Tibial artery (tissue), 4 donors: ENCODE data around the gene RHEB.

ENCODE experiments used
- DNase-seq, 2 donors: peaks; one replicate each; pipeline ENCODE4 v3.0.0-alpha.2; 2019
- H3K27ac ChIP-seq, 2 donors: fragments of 200-600 bp; sonication (generic) in 1 of 2; 1 replicate in 1 of 2; 2 replicates in 1 of 2; pipeline ENCODE4 v1.5.1; 2018 to 2019; ENCODE audit warnings: mild to moderate bottlenecking in 1 of 2
- H3K27me3 ChIP-seq, 2 donors: fragments of 200-600 bp; sonication (generic) in 1 of 2; one replicate each; pipeline versions ENCODE4 v1.5.1 to v1.6.0; 2016 to 2019
- H3K36me3 ChIP-seq, 3 donors: fragments of 200-600 bp; sonication (generic) in 2 of 3; one replicate each; pipeline ENCODE4 v1.5.1; 2016 to 2019; ENCODE audit warnings: mild to moderate bottlenecking in 2 of 3
- H3K4me1 ChIP-seq, 4 donors: fragments of 200-600 bp; sonication (generic) in 2 of 4; 1 replicate in 3 of 4; 2 replicates in 1 of 4; pipeline ENCODE4 v1.5.1; 2016 to 2019
- H3K4me3 ChIP-seq, 2 donors: fragments of 200-600 bp; sonication (generic) in 1 of 2; 1 replicate in 1 of 2; 2 replicates in 1 of 2; pipeline ENCODE4 v1.5.1; 2018 to 2019; ENCODE audit warnings: mild to moderate bottlenecking in 2 of 2
- H3K9me3 ChIP-seq, 3 donors: fragments of 200-600 bp; sonication (generic) in 1 of 3; one replicate each; pipeline ENCODE4 v1.5.1; 2016 to 2019
- intact Hi-C: fragments of 100-400 bp; cut with DNase I; formaldehyde crosslinking; loops from one replicate; pipeline ENCODE4 v1.15.0; 2023; ENCODE audit warnings: low total_unique reads
- TF ChIP-seq, protein P1 (sequence below), 2 experiments: fragments of 200-600 bp in 1 of 2; fragments of 450-650 bp in 1 of 2; IDR thresholded peaks; one replicate each; pipeline ENCODE4 v1.5.1; 2017 to 2019; ENCODE audit warnings: antibody characterized with exemption in 2 of 2, mild to moderate bottlenecking in 1 of 2, moderate library complexity in 1 of 2

RHEB gene

DNA sequence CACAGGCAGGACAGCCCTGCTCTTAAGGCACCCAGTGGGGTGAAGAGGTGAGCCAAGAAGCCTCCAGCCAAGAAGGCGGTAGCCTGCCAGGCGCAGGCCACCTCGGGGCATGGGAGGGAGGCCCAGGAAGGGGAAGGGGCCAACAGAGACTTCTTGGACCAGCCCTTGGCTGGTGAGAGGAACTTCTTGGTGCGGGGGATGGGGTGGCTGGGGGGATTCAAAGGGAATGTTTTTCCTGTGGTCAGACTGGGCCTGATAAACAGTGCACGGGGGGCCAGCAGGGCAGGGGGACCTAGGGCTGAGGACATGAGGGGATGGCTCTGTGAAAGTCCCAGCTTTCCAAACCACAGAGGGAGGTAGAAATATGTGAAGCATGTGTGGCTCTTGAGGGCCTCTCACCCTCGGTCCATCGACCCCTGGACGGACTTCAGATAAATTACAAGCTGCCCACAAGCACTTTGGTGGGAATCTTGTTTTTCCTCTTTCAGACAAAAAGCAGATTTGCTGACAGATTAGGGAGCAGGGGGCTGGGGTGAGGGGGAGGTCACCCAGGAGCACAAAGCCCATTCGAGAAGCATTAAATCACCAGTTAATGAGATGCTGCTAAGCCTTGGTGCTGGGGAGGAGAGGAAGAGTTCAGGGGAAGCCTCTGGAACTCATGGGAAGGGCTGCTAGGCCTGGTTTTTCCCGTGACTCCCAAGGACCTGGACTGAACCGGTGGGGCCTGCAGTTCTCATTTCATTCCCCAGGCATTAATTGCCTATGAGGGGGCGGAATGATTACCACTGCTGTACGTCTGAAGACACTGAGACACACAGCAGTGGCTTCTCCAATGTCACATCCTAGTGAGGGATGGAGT lies 91.1 kb downstream of the RHEB start:
- no peaks in the 10 kb centered on the region for H3K27me3 ChIP-seq
- intact Hi-C loops, result no loop called here
- H3K9me3 ChIP-seq, result no peaks in the 10 kb centered on the region
- H3K4me3 ChIP-seq, result no peak overlapping the region
- H3K36me3 ChIP-seq, result no peaks in the 10 kb centered on the region
- DNase-seq, result peak in 1 of 2 donors; percentile 64
- H3K27ac ChIP-seq, result peak overlapping the region; percentile 82 to 86
- H3K4me1 ChIP-seq, result peaks cover 0 to 54% (median 48%) of the 10 kb centered on the region in 4 donors
- TF ChIP-seq, protein P1, sequence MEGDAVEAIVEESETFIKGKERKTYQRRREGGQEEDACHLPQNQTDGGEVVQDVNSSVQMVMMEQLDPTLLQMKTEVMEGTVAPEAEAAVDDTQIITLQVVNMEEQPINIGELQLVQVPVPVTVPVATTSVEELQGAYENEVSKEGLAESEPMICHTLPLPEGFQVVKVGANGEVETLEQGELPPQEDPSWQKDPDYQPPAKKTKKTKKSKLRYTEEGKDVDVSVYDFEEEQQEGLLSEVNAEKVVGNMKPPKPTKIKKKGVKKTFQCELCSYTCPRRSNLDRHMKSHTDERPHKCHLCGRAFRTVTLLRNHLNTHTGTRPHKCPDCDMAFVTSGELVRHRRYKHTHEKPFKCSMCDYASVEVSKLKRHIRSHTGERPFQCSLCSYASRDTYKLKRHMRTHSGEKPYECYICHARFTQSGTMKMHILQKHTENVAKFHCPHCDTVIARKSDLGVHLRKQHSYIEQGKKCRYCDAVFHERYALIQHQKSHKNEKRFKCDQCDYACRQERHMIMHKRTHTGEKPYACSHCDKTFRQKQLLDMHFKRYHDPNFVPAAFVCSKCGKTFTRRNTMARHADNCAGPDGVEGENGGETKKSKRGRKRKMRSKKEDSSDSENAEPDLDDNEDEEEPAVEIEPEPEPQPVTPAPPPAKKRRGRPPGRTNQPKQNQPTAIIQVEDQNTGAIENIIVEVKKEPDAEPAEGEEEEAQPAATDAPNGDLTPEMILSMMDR (IDR thresholded peaks at IDR 0.05), result no peak

DNA sequence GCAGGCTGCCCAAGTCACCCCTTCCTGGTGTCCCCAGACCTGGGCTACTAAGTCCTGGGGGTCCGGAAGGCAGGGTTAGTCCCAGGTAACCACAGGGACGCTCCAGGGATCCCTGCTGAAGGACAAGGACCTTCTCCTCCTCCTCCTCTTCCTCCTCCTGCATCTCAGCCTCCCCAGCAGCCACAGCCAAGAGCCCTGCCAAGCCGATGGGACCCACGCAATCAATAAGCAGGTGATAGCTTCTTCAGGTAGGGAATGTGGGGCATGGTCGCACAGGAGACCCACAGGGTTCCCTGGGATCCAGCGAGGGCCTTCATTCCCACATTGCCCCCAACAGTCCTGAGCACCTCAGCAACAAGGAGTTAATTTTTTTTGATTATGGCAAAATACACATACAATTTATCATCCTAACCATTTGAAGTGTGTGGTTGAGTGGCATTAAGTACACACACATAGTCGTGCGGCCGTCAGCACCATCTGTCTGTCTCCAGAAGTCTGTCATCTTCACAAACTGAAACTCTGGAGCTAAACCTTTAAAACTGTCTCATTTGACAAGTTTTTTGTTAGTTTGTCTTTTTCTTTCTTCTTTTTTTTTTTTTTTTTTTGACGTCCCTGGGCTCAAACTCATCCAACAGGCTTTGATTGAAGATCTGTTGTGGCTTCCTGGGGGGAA lies 91.9 kb downstream of the RHEB start:
- TF ChIP-seq, protein P1 (IDR thresholded peaks at IDR 0.05), result no peak
- Histone ChIP-seq H3K36me3 (no peaks in the 10 kb centered on the region), H3K4me3 (no peak overlapping the region), H3K4me1 (peaks cover 0 to 54% (median 48%) of the 10 kb centered on the region in 4 donors), H3K27me3 (no peaks in the 10 kb centered on the region), H3K9me3 (no peaks in the 10 kb centered on the region), H3K27ac (peak overlapping the region; percentile 82 to 86)
- intact Hi-C loops, result loop anchor here (2.0 kb wide), 1 partner anchor 13 kb away; the partner anchor contains the start of gene CRYGN
- no peak for DNase-seq

DNA sequence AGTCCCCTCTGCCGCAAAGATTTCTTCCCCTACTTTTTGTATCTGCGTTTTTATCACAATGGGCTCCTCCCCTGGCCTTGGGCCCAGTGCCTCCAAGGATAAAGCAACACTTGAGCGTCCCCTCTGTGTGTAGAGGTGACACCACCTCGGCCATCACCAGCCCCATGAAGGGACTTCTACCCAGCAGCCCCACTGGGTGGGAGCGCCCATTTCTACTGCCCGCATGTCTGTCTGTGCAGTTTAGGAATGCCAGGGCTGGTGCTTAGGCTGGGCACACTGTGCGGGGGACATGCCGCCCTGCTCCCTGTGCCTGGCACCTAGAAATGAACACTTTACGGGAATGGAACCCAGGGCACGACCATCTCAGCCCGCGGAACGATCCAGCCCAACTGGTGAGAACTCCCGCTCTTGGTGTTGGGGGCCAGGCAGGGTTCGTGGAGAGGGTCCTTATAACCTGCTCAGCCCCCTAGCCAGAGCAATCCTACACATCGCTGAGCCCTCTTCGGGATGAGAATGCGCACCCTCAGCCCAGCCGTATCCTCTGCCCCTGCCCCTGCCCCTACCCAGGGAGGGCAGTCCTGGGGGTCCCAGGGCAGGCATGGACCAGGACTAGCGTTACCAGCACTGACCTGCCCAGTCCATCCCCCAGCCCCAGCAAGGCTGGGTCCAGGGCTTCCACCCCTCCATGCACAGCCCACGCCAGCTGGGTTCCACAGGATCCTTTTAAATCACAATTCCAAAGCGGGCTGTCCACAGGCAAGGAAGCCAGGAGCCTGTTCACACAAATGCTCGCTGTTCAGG lies 92.6 kb downstream of the RHEB start:
- H3K27ac ChIP-seq, result peak overlapping the region; percentile 82 to 86
- peak in 1 of 2 donors; percentile 69 for DNase-seq
- TF ChIP-seq, protein P1 (IDR thresholded peaks at IDR 0.05), result no peak

GRCh38 chr7:151426441-151426903 lies 93.2 kb downstream of the RHEB start:
- Histone ChIP-seq H3K36me3 (no peaks in the 10 kb centered on the region), H3K9me3 (peaks cover 0 to 4% (median 0%) of the 10 kb centered on the region in 3 donors), H3K27ac (peak overlapping the region; percentile 82 to 86), H3K27me3 (no peaks in the 10 kb centered on the region), H3K4me1 (peaks cover 0 to 54% (median 48%) of the 10 kb centered on the region in 4 donors), H3K4me3 (peak overlapping the region; percentile 23 to 36)
- intact Hi-C loops, result loop anchor here (2.0 kb wide), 1 partner anchor 14 kb away; the partner anchor contains the start of gene CRYGN
- DNase-seq, result peak; percentile 85 to 94
- TF ChIP-seq, protein P1 (IDR thresholded peaks at IDR 0.05), result no peak

More for the DNA sequence above, 92.6 kb downstream of the RHEB start:
- H3K36me3 ChIP-seq, result no peaks in the 10 kb centered on the region
- H3K4me1 ChIP-seq, result peaks cover 0 to 54% (median 48%) of the 10 kb centered on the region in 4 donors
- peaks cover 0 to 4% (median 0%) of the 10 kb centered on the region in 3 donors for H3K9me3 ChIP-seq
- no peaks in the 10 kb centered on the region for H3K27me3 ChIP-seq
- peak overlapping the region in 1 of 2 donors; percentile 36 for H3K4me3 ChIP-seq
- intact Hi-C loops, result loop anchor here (2.0 kb wide), 1 partner anchor 14 kb away; the partner anchor contains the start of gene CRYGN
